Activated CD8-positive, alpha-beta memory T cell treated with anti-CD3 and anti-CD28 coated beads for 48 hours (primary cell): ENCODE results near the gene BCL2.
"Not testable (repeated sequence)": the region's sequence is repeated elsewhere in the genome, so short reads cannot be mapped to it uniquely, and the experiment has no call there.

Experiments used
- DNase-seq, 3 experiments: peaks; one replicate each; pipeline ENCODE4 v3.0.0-alpha.2; 2020; ENCODE audit warnings: low read depth in 2 of 3, low spot score in 2 of 3

Gene BCL2

DNA sequence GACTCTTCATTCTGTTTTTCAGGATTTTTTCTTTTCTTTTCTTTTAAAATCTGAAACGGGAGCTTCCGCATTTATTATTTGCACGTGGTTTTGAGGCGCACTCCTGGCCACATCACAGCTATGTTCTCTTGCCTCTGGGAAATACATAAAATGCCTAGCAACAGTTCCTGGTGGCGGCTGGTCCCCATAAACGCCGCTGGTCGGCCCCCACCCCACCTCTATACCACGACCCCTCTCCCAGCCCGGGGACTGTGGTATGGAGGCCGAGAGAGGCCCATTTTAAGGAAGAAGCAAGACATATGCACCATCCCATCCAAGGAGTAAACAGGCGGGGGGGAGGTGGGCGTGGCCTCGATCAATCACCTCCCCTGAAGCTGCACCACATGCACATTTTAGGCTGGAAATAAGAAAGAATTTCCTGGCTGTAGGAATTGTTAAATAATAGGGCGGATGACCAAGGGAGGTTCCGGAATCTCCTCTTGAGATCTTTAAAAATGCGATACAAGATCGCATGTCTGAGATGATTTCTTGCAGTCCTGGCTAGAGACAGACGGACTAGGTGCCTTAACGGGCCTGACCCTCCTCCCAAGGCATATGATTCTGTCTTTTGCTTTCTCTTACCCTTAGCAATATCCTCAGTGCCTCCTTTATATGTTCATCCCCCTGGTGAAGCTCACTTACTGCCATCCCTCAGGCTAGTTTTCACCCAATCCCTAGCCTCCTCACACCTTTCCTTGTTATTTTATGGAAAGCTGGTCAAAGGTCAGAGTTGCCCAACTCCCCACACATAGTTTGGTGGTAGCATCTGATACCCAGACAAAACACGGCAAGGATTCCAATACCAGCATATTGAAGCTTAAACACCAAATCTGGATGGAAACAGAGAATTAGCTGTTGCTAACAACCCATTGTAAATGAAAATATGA lies 82.4 kb downstream of the BCL2 start:
- no peak for DNase-seq

DNA sequence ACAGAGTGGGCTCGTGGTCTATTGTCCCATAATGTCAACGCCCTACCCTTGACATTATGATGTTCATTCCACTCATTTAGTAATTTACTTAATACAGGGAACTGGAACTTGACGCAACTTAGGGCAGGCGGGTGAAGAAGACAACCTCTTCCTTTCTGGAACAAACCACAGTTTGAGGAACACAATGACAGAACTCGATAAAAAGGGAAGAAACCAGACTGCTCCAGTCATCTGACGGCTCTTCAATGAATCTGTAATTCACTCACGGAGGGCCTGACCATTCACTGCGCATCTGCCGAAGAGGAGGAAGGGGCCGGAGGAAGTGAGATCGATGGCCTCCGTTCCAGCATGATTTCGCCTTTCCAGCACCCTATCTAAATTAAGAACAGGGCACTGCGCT lies 83.2 kb downstream of the BCL2 start:
- DNase-seq: no peak

DNA sequence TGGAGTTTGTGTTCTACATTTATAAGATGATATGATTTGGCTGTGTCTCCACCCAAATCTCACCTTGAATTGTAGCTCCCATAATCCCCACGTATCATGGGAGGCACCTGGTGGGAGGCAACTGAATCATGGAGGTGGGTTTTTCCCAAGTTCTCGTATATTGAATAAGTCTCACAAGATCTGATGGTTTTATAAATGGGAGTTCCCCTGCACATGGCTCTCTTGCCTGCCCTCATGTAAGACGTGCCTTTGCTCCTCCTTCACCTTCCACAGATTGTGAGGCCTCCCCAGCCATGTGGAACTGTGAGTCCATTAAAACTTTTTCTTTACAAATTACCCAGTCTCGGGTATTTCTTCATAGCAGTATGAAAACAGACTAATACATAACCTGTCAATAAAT lies 83.6 kb downstream of the BCL2 start:
- DNase-seq: not testable (repeated sequence)

DNA sequence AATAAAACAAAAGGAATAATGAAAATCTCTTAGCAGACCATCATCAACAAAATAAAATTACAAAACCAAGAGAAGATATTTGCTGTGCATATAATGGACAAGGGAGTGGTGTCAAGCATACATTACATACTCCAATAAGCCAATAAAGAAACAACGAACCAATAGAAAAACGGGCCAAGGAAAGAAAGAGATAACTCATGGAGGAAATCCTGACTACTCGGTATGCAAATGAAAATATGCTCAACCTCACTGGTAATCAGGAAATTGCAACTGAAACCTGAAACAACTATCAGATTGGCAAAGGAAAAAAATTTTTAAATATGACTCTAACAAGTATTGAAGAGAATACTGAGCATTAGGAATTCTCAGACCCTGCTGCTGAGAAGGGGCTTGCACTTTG lies 84.7 kb downstream of the BCL2 start:
- no peak for DNase-seq

DNA sequence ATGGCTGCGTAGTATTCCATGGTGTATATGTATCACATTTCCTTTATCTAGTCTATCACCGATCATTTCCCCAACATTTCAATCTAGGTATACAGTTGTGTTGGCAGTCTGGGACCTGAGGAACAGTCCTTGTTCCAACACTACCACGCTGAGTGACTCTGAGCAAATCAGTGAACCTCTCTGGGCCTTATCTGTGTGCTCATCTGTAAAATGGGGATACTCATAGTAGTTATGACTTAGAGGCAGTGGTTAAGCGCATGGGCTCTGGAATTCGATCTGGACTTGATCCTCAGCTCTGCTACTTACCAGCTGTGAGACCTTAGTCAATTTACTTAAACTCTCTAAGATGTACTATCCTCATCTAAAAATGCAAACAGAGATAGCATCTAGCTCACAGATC lies 85.1 kb downstream of the BCL2 start:
- DNase-seq: no peak

DNA sequence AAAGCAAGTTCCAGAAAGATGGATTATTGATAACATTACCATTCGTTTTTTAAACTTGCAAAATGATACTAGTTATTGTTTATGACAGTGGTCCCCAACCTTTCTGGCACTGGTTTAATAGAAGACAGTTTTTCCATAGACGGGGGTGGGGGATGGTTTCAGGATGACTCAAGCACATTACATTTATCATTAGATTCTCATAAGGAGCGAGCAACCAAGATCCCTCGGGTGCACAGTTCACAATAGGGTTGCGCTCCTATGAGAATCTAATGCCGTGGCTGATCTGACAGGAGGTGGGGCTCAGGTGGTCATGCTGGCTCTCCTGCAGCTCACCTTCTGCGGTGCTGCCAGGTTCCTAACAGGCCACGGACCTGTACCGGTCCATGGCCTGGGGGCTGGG lies 86.2 kb downstream of the BCL2 start:
- DNase-seq: peak in 1 of 3 experiments; percentile 10

DNA sequence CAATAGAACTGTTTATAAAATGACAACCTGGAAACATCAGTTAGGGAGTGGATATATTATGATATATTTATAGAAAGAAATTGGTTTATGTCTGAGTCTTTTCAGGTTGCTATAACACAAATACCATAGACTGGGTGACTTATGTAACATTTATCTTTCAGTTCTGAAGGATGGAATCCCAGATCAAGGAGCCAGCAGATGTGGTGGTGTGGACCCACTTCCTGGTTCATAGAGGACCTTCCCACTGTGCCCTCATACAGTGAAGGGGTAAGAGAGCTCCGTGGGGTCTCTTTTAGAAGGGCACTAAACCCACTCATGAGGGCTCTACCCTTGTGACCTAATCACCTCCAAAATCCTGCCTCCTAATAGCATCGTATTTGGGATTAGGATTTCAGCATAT lies 86.7 kb downstream of the BCL2 start:
- no peak for DNase-seq

DNA sequence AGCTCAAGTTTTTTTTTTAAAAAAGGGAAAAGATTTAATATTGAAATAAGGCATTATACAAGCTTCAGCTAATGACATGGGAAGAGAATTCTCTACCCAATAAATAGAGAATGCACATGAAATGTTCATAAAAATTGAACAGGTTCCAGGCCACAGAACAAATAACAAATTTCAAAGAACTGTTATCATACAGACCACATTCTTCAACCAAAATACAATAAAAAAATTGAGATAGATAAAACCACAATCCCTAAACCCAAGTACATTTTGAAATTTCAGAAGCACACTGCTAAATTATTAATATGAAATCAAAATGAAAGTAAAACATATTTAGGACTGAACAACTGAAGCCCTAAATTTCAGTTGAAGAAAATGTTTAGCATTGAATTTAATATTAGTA lies 89.6 kb downstream of the BCL2 start:
- no peak for DNase-seq

DNA sequence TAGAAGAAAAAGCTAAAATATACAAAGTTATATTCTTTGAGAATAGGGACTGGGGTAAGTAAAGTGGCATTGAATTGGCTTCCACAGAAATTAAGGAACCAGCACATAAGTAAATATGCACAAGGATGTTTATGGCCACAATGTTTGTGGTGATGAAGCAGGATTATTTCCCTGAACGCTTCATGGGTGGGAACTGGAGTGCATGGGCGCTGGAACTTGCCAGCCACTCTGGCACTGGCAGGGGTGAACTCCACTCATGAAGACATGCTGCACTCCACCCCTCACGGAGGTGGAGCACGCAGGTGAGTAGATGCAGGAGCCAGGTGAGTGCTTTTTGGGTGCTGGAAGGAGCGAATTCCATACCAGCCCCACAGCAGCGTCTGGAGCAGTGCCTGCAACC lies 94.1 kb downstream of the BCL2 start:
- DNase-seq: no peak

DNA sequence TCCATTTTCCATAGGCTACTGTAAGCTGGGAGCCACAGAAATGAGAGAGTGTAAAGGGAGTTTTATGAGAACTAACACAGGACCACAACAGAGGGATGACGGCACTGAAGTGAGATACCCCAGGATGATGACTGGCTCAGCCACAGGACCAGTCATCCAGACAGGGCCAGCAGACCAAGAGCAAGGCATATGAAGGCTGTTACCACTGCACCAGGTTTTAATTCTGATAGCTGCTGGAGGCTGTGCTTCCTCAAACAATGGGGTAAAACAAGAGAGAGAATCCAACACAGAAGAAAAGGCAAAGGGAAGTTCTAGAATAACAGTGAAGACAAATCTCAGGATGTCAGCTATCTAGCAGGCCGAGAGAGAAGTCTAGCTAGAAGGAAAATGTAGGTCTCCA lies 94.9 kb downstream of the BCL2 start:
- DNase-seq: no peak

DNA sequence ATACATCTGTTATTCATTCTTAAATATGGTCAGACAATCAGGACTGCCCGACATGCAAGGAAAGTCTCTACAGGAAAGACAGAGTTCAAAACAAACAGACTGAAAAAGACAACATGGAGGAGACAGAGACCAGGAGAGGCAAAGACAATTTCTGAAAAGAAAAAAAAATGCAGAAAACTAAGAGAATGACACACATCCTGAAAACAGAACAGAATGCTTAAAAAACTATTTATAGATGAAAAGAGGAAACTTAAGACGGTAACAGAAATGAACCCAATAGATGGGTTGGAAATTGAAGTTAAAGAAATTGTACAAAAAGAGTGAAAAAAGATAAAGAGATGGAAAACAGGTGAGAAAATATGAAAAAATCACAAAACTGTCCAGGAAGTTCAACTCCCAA lies 95.7 kb downstream of the BCL2 start:
- DNase-seq: no peak

DNA sequence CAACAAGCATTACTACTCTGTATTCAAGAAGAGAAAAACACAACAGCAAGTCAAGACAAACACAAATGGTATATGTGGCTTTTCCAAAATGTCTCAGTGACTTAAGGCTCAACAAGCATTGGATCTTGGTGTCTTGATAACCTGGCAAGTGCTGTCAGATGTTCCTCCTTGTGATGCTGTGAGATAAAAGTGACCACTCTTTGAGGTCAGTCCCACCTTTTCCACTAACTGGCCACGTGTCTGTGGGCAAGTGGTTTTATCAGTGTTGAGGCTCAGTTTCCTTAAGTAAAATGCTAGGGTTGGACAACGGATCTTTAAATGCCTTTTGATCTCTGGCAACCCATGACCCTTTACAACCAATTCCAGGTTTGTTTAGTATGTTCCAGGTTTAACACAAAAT lies 98.7 kb downstream of the BCL2 start:
- DNase-seq: no peak

DNA sequence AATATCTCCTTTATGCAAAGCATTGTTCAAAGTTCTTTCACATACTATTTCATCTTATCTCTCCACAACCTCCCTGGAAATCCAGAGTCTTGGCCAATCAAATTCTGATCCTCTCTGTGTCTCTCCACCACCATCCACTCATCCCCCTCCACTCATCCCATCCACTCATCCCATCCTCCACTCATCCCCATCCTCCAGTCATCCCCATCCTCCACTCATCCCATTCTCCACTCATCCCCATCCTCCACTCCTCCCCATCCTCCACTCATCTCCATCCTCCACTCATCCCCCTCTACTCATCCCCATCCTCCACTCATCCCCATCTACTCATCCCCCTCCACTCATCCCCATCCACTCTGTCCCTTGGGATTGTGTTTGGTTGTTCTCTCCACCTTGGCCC lies 101.1 kb downstream of the BCL2 start:
- no peak for DNase-seq

DNA sequence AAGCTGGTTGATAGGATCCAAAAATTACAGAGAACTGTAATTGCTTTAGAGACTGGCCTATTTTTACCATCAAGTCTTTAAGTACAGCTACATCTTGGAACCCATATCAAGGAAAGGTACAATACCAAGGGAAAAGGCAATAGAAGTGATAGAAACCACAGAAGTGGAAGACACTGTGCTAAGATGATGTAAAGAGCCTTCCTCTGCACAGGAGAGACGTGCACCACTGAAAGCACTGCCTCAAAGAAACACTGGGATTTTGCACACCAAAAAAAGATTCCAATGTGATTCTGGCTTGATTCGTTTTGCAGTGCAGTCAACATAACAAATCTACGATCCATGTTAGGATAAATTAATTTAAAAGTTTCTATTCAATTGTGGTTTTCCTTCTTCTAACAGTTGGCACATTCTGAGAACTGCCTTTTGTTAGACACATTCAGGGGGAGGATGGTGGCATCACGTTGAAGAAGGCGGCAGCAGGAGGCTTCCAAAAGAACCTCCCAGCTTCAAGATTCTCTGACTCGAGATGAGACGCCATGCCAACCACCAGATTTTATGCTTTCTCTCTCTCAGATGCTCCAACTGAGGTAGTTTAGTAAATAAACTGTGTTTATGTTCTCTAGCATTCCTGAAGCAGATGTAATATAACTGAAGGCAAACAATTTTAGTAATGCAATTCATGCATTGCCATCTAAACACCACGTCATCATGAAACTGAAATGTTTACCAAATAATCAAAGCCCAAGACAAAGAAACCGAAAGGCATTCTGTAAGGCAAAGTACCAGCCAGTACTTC lies 102.9 kb downstream of the BCL2 start:
- no peak for DNase-seq

DNA sequence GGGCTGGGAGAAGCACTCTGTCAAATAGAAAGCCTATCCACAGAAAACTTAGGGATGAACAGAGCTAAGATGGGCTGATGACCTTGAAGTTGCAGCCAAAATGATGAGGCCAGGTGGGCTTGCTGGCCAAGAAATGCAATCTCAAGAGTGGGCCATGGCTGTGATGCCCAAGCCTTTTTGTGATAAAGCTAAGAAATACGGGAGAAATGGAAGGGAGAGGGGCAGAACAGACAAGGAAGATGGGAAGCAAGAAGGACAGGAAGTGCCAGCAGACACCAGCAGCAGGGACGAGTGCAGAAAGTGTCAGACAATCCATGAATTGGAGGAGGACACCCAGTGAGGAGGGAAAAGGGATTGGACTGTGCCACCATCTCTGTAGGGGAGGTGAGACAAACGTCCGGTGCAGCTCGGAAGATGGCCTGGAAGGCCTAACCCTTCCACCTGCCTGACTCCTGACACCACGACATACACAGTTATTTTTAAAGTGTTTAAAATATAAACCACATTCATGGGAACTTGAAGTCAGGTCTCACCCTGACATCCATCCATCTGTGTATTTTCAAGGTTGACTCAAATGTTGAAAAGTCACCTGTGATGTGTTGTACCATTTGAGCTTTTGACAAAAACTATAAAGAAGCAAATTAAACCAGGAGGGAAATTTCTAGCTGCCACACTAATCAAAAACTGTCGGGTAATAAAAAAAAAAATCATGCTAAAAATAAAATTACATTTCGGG lies 105.5 kb downstream of the BCL2 start:
- DNase-seq: no peak

DNA sequence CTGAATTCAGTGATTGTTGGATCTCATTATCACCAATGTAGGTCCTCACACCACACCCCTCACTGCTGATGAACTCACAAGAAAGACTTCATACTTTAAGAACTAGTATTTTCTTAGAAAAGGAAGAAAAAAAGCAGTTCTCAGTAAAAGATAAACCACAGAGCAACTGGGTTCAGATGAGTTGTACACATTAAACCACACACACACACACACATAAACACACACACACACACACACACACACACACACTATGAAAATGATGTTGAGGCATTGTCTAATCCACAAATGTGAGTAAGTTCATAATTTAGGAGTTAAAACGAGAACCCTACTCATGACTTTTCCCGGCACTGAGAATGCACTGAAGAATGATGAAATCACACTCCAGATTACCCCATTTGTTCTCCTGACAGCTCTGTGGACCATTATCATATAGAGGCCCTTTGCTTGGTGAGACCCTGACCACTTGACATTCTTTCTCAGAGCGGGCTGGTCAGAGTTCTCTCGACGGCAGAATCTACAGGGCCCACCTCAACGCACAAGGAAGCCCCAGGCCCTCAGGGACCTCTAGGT lies 106.2 kb downstream of the BCL2 start:
- DNase-seq: no peak

DNA sequence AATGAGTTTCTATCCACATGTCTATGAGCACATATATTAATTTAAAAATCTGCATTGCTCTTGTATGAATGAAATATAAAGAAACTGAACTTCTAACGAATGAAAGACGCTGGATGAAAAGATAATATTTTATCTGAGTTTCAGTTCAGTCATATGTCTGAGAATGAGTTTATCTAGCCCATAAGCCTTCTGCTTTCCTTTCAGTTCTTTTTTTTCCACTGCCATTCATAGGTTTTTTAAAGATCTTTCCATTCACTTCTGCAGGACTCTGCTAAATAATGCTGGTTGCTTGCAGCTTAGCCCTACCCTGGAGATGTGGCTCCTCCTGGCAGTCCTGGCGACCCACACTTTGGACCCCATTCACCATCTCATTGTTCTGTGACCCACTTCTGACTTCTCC lies 109.0 kb downstream of the BCL2 start:
- no peak for DNase-seq

DNA sequence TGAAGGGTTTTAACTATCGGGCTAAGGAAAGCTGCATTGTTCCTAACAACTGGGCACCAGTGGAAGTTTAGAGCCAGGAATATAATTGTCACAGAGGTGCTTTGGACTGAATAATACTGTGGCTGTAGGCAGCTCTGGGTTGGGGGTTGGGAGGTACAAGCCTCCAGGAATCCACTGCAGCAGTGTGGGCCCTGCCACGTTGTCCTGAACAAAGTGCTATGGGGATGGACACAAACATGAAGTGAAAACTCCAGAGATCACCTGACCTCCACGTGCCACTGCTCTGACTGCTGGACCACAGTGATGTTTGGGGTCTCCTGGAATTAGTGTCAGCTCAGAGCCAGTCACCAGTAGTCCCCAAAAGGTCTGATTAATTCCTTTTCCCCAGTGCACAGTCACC lies 110.9 kb downstream of the BCL2 start:
- DNase-seq: no peak

DNA sequence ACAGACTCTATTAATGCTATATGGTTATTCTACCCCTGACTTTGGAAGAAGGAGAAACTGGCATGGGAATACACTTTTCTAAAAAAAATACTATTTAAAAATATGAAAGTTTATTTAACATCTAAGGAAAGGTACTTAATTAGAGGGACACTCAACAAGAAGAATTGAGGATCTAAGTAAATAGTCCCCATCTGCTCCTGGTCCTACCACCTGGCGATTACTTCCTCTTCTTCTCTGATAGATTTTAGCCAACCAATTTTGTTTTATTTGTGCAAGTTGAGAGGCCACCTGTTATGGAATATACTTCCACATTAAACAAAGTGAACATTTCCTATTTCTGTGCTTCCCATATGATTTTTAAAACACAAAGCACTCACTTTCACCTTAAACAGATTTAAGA lies 111.7 kb downstream of the BCL2 start:
- DNase-seq: no peak

DNA sequence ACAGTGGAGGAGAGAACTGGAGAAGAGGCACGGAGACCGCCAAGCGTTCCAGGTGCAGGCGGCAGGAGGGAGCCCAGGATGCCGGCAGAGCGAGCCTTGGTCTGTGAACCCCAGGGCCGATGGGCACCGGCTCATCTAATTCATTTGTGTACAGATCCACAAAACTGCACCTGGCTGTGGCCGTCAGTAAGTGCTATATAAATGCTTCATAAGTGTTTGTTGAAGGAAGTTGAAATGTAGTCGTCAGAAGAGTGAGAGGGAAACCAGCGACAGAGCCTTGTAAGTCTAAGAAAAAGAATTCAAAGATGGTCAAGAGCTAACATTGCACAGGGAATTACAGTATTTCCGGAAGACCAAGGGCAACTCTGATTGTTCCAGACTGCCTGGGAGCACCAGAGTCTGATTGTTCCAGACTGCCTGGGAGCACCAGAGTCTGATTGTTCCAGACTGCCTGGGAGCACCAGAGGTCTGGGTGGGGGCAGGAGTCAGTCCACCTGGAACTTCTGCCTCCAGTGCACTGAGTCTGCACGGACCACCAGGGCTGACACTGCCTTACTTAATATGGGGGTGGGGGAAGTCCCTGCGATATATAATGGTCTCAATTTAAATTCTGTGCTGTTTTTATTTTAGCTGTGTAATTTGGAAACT lies 112.3 kb downstream of the BCL2 start:
- no peak for DNase-seq
